ENCODE data around the gene CCT3.
"Not testable (repeated sequence)": the region's sequence is repeated elsewhere in the genome, so short reads cannot be mapped to it uniquely, and the experiment has no call there.

CCT3 gene

DNA sequence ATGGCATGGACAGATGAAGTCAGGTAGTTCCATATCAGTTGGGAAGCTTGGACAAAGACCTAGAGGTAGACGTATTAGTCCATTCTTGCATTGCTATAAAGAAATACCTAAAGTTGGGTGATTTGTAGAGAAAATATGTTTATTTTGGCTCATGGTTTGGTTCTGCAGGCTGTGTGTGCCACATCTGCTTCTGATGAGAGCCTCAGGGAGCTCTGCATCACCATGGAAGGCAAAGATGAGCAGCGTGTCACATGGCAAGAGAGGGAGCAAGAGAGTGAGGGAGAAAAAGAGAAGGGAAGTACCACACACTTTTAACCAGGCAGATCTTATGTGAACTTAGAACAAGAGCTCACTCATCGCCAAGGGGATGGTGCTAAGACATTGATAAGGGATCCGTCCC is 9.2 kb upstream of the CCT3 start:
- Histone ChIP-seq H3K9ac (ENCODE audit: low read depth, low read length) (no peak overlapping the region), H3K27me3 (ENCODE audit: insufficient read depth, low read length) (no peaks in the 10 kb centered on the region)

DNA sequence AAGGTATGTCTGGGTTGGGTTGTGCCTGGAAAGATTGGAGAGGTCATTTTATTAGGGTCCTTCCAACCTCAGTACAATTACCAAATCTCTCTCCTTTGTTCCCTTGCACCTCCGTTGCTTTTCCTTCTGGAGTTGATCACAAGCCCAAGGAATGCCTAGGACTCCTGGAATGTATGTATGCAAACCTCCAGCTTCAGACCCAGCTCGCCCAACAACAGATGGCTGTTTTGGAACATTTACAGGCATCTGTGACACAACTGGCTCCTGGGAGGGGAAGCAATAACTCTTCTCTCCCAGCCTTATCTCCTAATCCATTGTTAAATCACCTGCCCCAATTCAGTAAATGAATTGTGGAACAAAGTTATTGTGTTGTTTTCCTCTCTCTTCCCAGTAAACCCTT is 8.5 kb upstream of the CCT3 start:
- WGBS, result 51% methylated on average over 2 of the region's 2 CpGs
- Histone ChIP-seq H3K4me3 (ENCODE audit: low read length) (no peak overlapping the region), H3K27ac (ENCODE audit: low read depth, low read length) (no peak overlapping the region), H3K36me3 (ENCODE audit: insufficient read depth, low read length) (no peaks in the 10 kb centered on the region), H3K4me1 (ENCODE audit: insufficient read depth, low read length) (0 out of 2 replicates have a peak, but pooled peaks cover 3% of the 10 kb centered on the region), H3K9me3 (ENCODE audit: insufficient read depth, low read depth, low read length) (no peaks in the 10 kb centered on the region), H3K9ac (ENCODE audit: low read depth, low read length) (no peak overlapping the region), H3K27me3 (ENCODE audit: insufficient read depth, low read length) (no peaks in the 10 kb centered on the region)

More for the DNA sequence above, 9.2 kb upstream of the CCT3 start:
- no peaks in the 10 kb centered on the region for H3K9me3 ChIP-seq (ENCODE audit: insufficient read depth, low read depth, low read length)
- WGBS, result 89% methylated on average over 4 of the region's 4 CpGs
- H3K36me3 ChIP-seq (ENCODE audit: insufficient read depth, low read length), result no peaks in the 10 kb centered on the region
- no peak overlapping the region for H3K4me3 ChIP-seq (ENCODE audit: low read length)
- no peak overlapping the region for H3K27ac ChIP-seq (ENCODE audit: low read depth, low read length)
- 0 out of 2 replicates have a peak, but pooled peaks cover 3% of the 10 kb centered on the region for H3K4me1 ChIP-seq (ENCODE audit: insufficient read depth, low read length)

GRCh38 chr1:156346035-156346434 is 7.9 kb upstream of the CCT3 start:
- H3K9ac ChIP-seq (ENCODE audit: low read depth, low read length); H3K36me3 ChIP-seq (ENCODE audit: insufficient read depth, low read length); H3K9me3 ChIP-seq (ENCODE audit: insufficient read depth, low read depth, low read length); H3K27me3 ChIP-seq (ENCODE audit: insufficient read depth, low read length); H3K27ac ChIP-seq (ENCODE audit: low read depth, low read length); H3K4me3 ChIP-seq (ENCODE audit: low read length); H3K4me1 ChIP-seq (ENCODE audit: insufficient read depth, low read length): not testable (repeated sequence)
- WGBS, result 80% methylated on average over 2 of the region's 2 CpGs

- WGBS, result 88% methylated on average over 3 of the region's 3 CpGs
- Histone ChIP-seq H3K9me3 (ENCODE audit: insufficient read depth, low read depth, low read length) (no peaks in the 10 kb centered on the region), H3K4me1 (ENCODE audit: insufficient read depth, low read length) (0 out of 2 replicates have a peak, but pooled peaks cover 3% of the 10 kb centered on the region), H3K4me3 (ENCODE audit: low read length) (no peak overlapping the region), H3K27me3 (ENCODE audit: insufficient read depth, low read length) (no peaks in the 10 kb centered on the region), H3K9ac (ENCODE audit: low read depth, low read length) (no peak overlapping the region), H3K36me3 (ENCODE audit: insufficient read depth, low read length) (no peaks in the 10 kb centered on the region), H3K27ac (ENCODE audit: low read depth, low read length) (no peak overlapping the region)
Observed at GRCh38 chr1:156344409-156344808, 6.3 kb upstream of the CCT3 start.

GRCh38 chr1:156342166-156342955 is 4.3 kb upstream of the CCT3 start:
- Histone ChIP-seq H3K36me3 (ENCODE audit: insufficient read depth, low read length) (no peaks in the 10 kb centered on the region), H3K4me1 (ENCODE audit: insufficient read depth, low read length) (0 out of 2 replicates have a peak, but pooled peaks cover 3% of the 10 kb centered on the region), H3K9ac (ENCODE audit: low read depth, low read length) (no peak overlapping the region), H3K27me3 (ENCODE audit: insufficient read depth, low read length) (no peaks in the 10 kb centered on the region), H3K4me3 (ENCODE audit: low read length) (no peak overlapping the region), H3K9me3 (ENCODE audit: insufficient read depth, low read depth, low read length) (no peaks in the 10 kb centered on the region), H3K27ac (ENCODE audit: low read depth, low read length) (no peak overlapping the region)
- 91% methylated on average over 1 of the region's 1 CpG for WGBS

GRCh38 chr1:156337888-156338179 is 258 bp downstream of the CCT3 start:
- Histone ChIP-seq H3K27me3 (ENCODE audit: insufficient read depth, low read length) (no peaks in the 10 kb centered on the region), H3K36me3 (ENCODE audit: insufficient read depth, low read length) (peaks cover 34% of the 10 kb centered on the region), H3K4me3 (ENCODE audit: low read length) (peak overlapping the region; percentile 81), H3K27ac (ENCODE audit: low read depth, low read length) (peak overlapping the region; percentile 50), H3K9me3 (ENCODE audit: insufficient read depth, low read depth, low read length) (no peaks in the 10 kb centered on the region), H3K9ac (ENCODE audit: low read depth, low read length) (peak overlapping the region; percentile 78), H3K4me1 (ENCODE audit: insufficient read depth, low read length) (no peaks in the 10 kb centered on the region)
- WGBS, result 1% methylated on average over 14 of the region's 14 CpGs

GRCh38 chr1:156337052-156337887 is 822 bp downstream of the CCT3 start:
- no peaks in the 10 kb centered on the region for H3K27me3 ChIP-seq (ENCODE audit: insufficient read depth, low read length)
- H3K4me1 ChIP-seq (ENCODE audit: insufficient read depth, low read length), result no peaks in the 10 kb centered on the region
- WGBS, result 11% methylated on average over 34 of the region's 34 CpGs
- peaks cover 40% of the 10 kb centered on the region for H3K36me3 ChIP-seq (ENCODE audit: insufficient read depth, low read length)
- peak overlapping the region; percentile 81 for H3K4me3 ChIP-seq (ENCODE audit: low read length)
- H3K9me3 ChIP-seq (ENCODE audit: insufficient read depth, low read depth, low read length), result no peaks in the 10 kb centered on the region
- peak overlapping the region; percentile 50; the same call in 1 of the 2 replicates for H3K27ac ChIP-seq (ENCODE audit: low read depth, low read length)
- peak overlapping the region; percentile 78 for H3K9ac ChIP-seq (ENCODE audit: low read depth, low read length)

- peaks cover 50% of the 10 kb centered on the region for H3K36me3 ChIP-seq (ENCODE audit: insufficient read depth, low read length)
- H3K9ac ChIP-seq (ENCODE audit: low read depth, low read length), result no peak overlapping the region
- peak overlapping the region; percentile 81 for H3K4me3 ChIP-seq (ENCODE audit: low read length)
- no peaks in the 10 kb centered on the region for H3K9me3 ChIP-seq (ENCODE audit: insufficient read depth, low read depth, low read length)
- no peak overlapping the region for H3K27ac ChIP-seq (ENCODE audit: low read depth, low read length)
- no peaks in the 10 kb centered on the region for H3K27me3 ChIP-seq (ENCODE audit: insufficient read depth, low read length)
- 83% methylated on average over 2 of the region's 4 CpGs for WGBS
- no peaks in the 10 kb centered on the region for H3K4me1 ChIP-seq (ENCODE audit: insufficient read depth, low read length)
Observed at GRCh38 chr1:156336242-156336641, 1.9 kb downstream of the CCT3 start.

GRCh38 chr1:156323179-156323578 is 14.9 kb downstream of the CCT3 start:
- not testable (repeated sequence) for H3K27ac ChIP-seq (ENCODE audit: low read depth, low read length); H3K4me1 ChIP-seq (ENCODE audit: insufficient read depth, low read length); H3K4me3 ChIP-seq (ENCODE audit: low read length); H3K9ac ChIP-seq (ENCODE audit: low read depth, low read length); H3K9me3 ChIP-seq (ENCODE audit: insufficient read depth, low read depth, low read length); H3K27me3 ChIP-seq (ENCODE audit: insufficient read depth, low read length)
- peaks cover 84% of the 10 kb centered on the region for H3K36me3 ChIP-seq (ENCODE audit: insufficient read depth, low read length)
- WGBS, result 97% methylated on average over 8 of the region's 9 CpGs

- WGBS, result 99% methylated on average over 3 of the region's 3 CpGs
- no peak overlapping the region for H3K27ac ChIP-seq (ENCODE audit: low read depth, low read length)
Observed at GRCh38 chr1:156320560-156320959, 17.5 kb downstream of the CCT3 start.

GRCh38 chr1:156319664-156320063 is 18.4 kb downstream of the CCT3 start:
- Histone ChIP-seq H3K4me3 (ENCODE audit: low read length) (no peak overlapping the region), H3K9ac (ENCODE audit: low read depth, low read length) (no peak overlapping the region), H3K9me3 (ENCODE audit: insufficient read depth, low read depth, low read length) (no peaks in the 10 kb centered on the region), H3K27ac (ENCODE audit: low read depth, low read length) (no peak overlapping the region), H3K36me3 (ENCODE audit: insufficient read depth, low read length) (peaks cover 93% of the 10 kb centered on the region), H3K4me1 (ENCODE audit: insufficient read depth, low read length) (no peaks in the 10 kb centered on the region), H3K27me3 (ENCODE audit: insufficient read depth, low read length) (no peaks in the 10 kb centered on the region)
- no CpG with 5 or more reads among the region's 1 CpG for WGBS

More at GRCh38 chr1:156320560-156320959, 17.5 kb downstream of the CCT3 start:
- Histone ChIP-seq H3K9me3 (ENCODE audit: insufficient read depth, low read depth, low read length) (no peaks in the 10 kb centered on the region), H3K9ac (ENCODE audit: low read depth, low read length) (no peak overlapping the region), H3K4me1 (ENCODE audit: insufficient read depth, low read length) (no peaks in the 10 kb centered on the region), H3K36me3 (ENCODE audit: insufficient read depth, low read length) (peaks cover 94% of the 10 kb centered on the region), H3K27me3 (ENCODE audit: insufficient read depth, low read length) (no peaks in the 10 kb centered on the region), H3K4me3 (ENCODE audit: low read length) (no peak overlapping the region)
